Parathyroid adenoma (tissue), 2 donors: Measurements from ENCODE around the gene FAM240A.

ENCODE experiments used
- H2AFZ ChIP-seq: fragments of 300-600 bp; sonication (generic); one replicate; pipeline ENCODE4 v1.7.0; 2017; ENCODE audit warnings: antibody characterized with exemption, mild to moderate bottlenecking
- H3K27ac ChIP-seq: fragments of 300-600 bp; sonication (generic); one replicate; pipeline ENCODE4 v1.7.0; 2017
- H3K27me3 ChIP-seq: fragments of 300-600 bp; sonication (generic); one replicate; pipeline ENCODE4 v1.7.0; 2017; ENCODE audit warnings: low read length; ENCODE audit not compliant: control insufficient read depth, insufficient read depth
- H3K36me3 ChIP-seq: fragments of 300-600 bp; sonication (generic); one replicate; pipeline ENCODE4 v1.7.0; 2017; ENCODE audit warnings: low read length; ENCODE audit not compliant: control insufficient read depth, insufficient read depth
- H3K4me1 ChIP-seq: fragments of 300-600 bp; sonication (generic); one replicate; pipeline ENCODE4 v1.7.0; 2017; ENCODE audit warnings: control low read depth
- H3K4me2 ChIP-seq: fragments of 300-600 bp; sonication (generic); one replicate; pipeline ENCODE4 v1.7.0; 2017; ENCODE audit warnings: low read length
- H3K4me3 ChIP-seq: fragments of 300-600 bp; sonication (generic); one replicate; pipeline ENCODE4 v1.7.0; 2017; ENCODE audit warnings: low read depth, low read length
- H3K79me2 ChIP-seq: fragments of 300-600 bp; sonication (generic); one replicate; pipeline ENCODE4 v1.7.0; 2017; ENCODE audit warnings: control low read depth
- H3K9ac ChIP-seq: fragments of 300-600 bp; sonication (generic); one replicate; pipeline ENCODE4 v1.7.0; 2017; ENCODE audit warnings: mild to moderate bottlenecking
- H3K9me3 ChIP-seq: fragments of 300-600 bp; sonication (generic); one replicate; pipeline ENCODE4 v1.7.0; 2017; ENCODE audit warnings: low read length; ENCODE audit not compliant: control insufficient read depth
- CTCF ChIP-seq: fragments of 300-600 bp; sonication (generic); IDR thresholded peaks from one replicate; pipeline ENCODE4 v1.7.0; 2017; ENCODE audit warnings: antibody characterized with exemption, mild to moderate bottlenecking
- donor health status: primary hyperparathyroidism.

FAM240A gene

GRCh38 chr3:46656778-46657556 lies 44.6 kb downstream of the FAM240A start:
- Histone ChIP-seq H3K4me1 (peaks cover 11% of the 10 kb centered on the region), H3K79me2 (no peaks in the 10 kb centered on the region), H3K4me3 (no peak overlapping the region), H3K27me3 (no peaks in the 10 kb centered on the region), H3K27ac (no peak overlapping the region), H3K9me3 (no peaks in the 10 kb centered on the region), H3K9ac (no peak overlapping the region), H2AFZ (no peak overlapping the region), H3K36me3 (no peaks in the 10 kb centered on the region), H3K4me2 (no peak overlapping the region)
- TF ChIP-seq CTCF, result no peak

- H3K27ac ChIP-seq, result no peak overlapping the region
- peaks cover 23% of the 10 kb centered on the region for H3K4me1 ChIP-seq
- no peak overlapping the region for H3K4me3 ChIP-seq
- no peaks in the 10 kb centered on the region for H3K9me3 ChIP-seq
- H2AFZ ChIP-seq, result no peak overlapping the region
- no peak overlapping the region for H3K9ac ChIP-seq
- no peaks in the 10 kb centered on the region for H3K27me3 ChIP-seq
- no peak for TF ChIP-seq CTCF
- no peak overlapping the region for H3K4me2 ChIP-seq
- H3K79me2 ChIP-seq, result no peaks in the 10 kb centered on the region
- H3K36me3 ChIP-seq, result no peaks in the 10 kb centered on the region
Measured at GRCh38 chr3:46659285-46659684, 47.0 kb downstream of the FAM240A start.

- Histone ChIP-seq H3K4me2 (no peak overlapping the region), H3K4me3 (no peak overlapping the region), H3K9me3 (no peaks in the 10 kb centered on the region), H3K4me1 (peaks cover 23% of the 10 kb centered on the region), H3K27ac (no peak overlapping the region), H3K9ac (no peak overlapping the region), H2AFZ (no peak overlapping the region), H3K36me3 (no peaks in the 10 kb centered on the region), H3K79me2 (no peaks in the 10 kb centered on the region), H3K27me3 (no peaks in the 10 kb centered on the region)
- TF ChIP-seq CTCF, result no peak
Measured at GRCh38 chr3:46660003-46660402, 47.7 kb downstream of the FAM240A start.

GRCh38 chr3:46660543-46661523 lies 48.5 kb downstream of the FAM240A start:
- no peak for TF ChIP-seq CTCF
- Histone ChIP-seq H3K4me1 (peaks cover 28% of the 10 kb centered on the region), H3K27ac (no peak overlapping the region)

More at GRCh38 chr3:46660543-46661523, 48.5 kb downstream of the FAM240A start:
- no peaks in the 10 kb centered on the region for H3K27me3 ChIP-seq
- H2AFZ ChIP-seq, result no peak overlapping the region
- H3K9ac ChIP-seq, result no peak overlapping the region
- H3K4me3 ChIP-seq, result no peak overlapping the region
- H3K4me2 ChIP-seq, result no peak overlapping the region
- no peaks in the 10 kb centered on the region for H3K79me2 ChIP-seq
- H3K9me3 ChIP-seq, result no peaks in the 10 kb centered on the region
- no peaks in the 10 kb centered on the region for H3K36me3 ChIP-seq
